CD4-positive, alpha-beta T cell treated with Interleukin-4 for 4 hours (primary cell): Measurements from ENCODE around the gene TMED4.
"Not testable (repeated sequence)": the region's sequence is repeated elsewhere in the genome, so short reads cannot be mapped to it uniquely, and the experiment has no call there.

Source experiments
- DNase-seq: peaks from one replicate; pipeline ENCODE4 v3.0.0-alpha.2; 2020

Gene TMED4

GRCh38 chr7:44607141-44608068, 25.4 kb upstream of the TMED4 start:
- DNase-seq: no peak

GRCh38 chr7:44606341-44607140, 24.5 kb upstream of the TMED4 start, which contains the start of gene OGDH:
Gene OGDH, plus strand, starts transcription at chr7:44606627. Its CDS starts 17,717 bp downstream, at chr7:44624344.
- peak; percentile 98 for DNase-seq

GRCh38 chr7:44604941-44605340, 22.9 kb upstream of the TMED4 start:
- no peak for DNase-seq

GRCh38 chr7:44603193-44603592, 21.2 kb upstream of the TMED4 start:
- DNase-seq: no peak

- no peak for DNase-seq
These were observed 20.5 kb upstream of the TMED4 start for GRCh38 chr7:44602576-44602910.

- no peak for DNase-seq
These were observed 17.2 kb upstream of the TMED4 start for GRCh38 chr7:44599222-44599621.

- not testable (repeated sequence) for DNase-seq
These were observed 15.2 kb upstream of the TMED4 start for GRCh38 chr7:44597181-44597580.

- no peak for DNase-seq
These were observed 14.1 kb upstream of the TMED4 start for GRCh38 chr7:44595934-44596635.

GRCh38 chr7:44590910-44591309, 8.9 kb upstream of the TMED4 start:
- DNase-seq: no peak

- peak; percentile 80 for DNase-seq
These were observed 6.0 kb upstream of the TMED4 start for GRCh38 chr7:44587843-44588711.

GRCh38 chr7:44583146-44583865, 1.3 kb upstream of the TMED4 start:
- DNase-seq: no peak

- DNase-seq: peak; percentile 51
These were observed 819 bp downstream of the TMED4 start for GRCh38 chr7:44580945-44581878.

GRCh38 chr7:44576228-44576627, 5.8 kb downstream of the TMED4 start:
- DNase-seq: no peak

GRCh38 chr7:44575054-44575453, 7.0 kb downstream of the TMED4 start:
- DNase-seq: no peak

GRCh38 chr7:44574287-44574872, 7.7 kb downstream of the TMED4 start:
- DNase-seq: no peak

- DNase-seq: peak; percentile 92
These were observed 8.4 kb downstream of the TMED4 start, which contains the start of gene DDX56 for GRCh38 chr7:44573464-44574286. Gene DDX56, minus strand, starts transcription at chr7:44573908. Its CDS starts 13 bp downstream, at chr7:44573895.

- DNase-seq: no peak
These were observed 9.3 kb downstream of the TMED4 start for GRCh38 chr7:44572771-44573170.

GRCh38 chr7:44569959-44570358, 12.1 kb downstream of the TMED4 start:
- no peak for DNase-seq
